Measurements from ENCODE around the gene SULT1E1. TPM values are rescaled to one million over a fixed set of nuclear protein-coding genes. Genes with fewer than 3 reads are reported as not detected.
A peak's percentile ranks its signal among the peaks of the same experiment; 100 is the strongest.

SULT1E1 gene
- 114 TPM for total RNA-seq

GRCh38 chr4:69860052-69860451, at the start of gene SULT1E1:
TSS of gene SULT1E1 (minus strand) at chr4:69860145. CDS start at chr4:69857644, 2,501 bp downstream.
- peak within 1 kb of the TSS in 1 of 2 donors; percentile 37 for H3K4me3 ChIP-seq
- H3K4me1 ChIP-seq: no peaks in the 10 kb centered on the region
- H3K9me3 ChIP-seq: no peaks in the 10 kb centered on the region
- no peak within 1 kb of the TSS for H3K27ac ChIP-seq
- no peak for TF ChIP-seq POLR2AphosphoS5 (IDR thresholded peaks at IDR 0.05; ENCODE audit: insufficient read depth in 1 of 2, low read depth in 1 of 2)
- TF ChIP-seq CTCF (IDR thresholded peaks at IDR 0.05): no peak
- no peak for TF ChIP-seq POLR2A (IDR thresholded peaks at IDR 0.05)
- no peaks in the 10 kb centered on the region for H3K27me3 ChIP-seq
- no peak for DNase-seq (ENCODE audit: extremely low spot score in 2 of 2)
- intact Hi-C loops (cut with DNase I): no loop called here
- no peaks in the 10 kb centered on the region for H3K36me3 ChIP-seq

GRCh38 chr4:69909195-69909594, 49.2 kb upstream of the SULT1E1 start:
- Histone ChIP-seq H3K36me3 (no peaks in the 10 kb centered on the region), H3K4me3 (no peak overlapping the region), H3K4me1 (no peaks in the 10 kb centered on the region), H3K27me3 (no peaks in the 10 kb centered on the region), H3K27ac (no peak overlapping the region), H3K9me3 (no peaks in the 10 kb centered on the region)
- intact Hi-C loops (cut with DNase I): no loop called here
- no peak for DNase-seq (ENCODE audit: extremely low spot score in 2 of 2)
- TF ChIP-seq CTCF (IDR thresholded peaks at IDR 0.05): no peak
- no peak for TF ChIP-seq POLR2A (IDR thresholded peaks at IDR 0.05)
- TF ChIP-seq POLR2AphosphoS5 (IDR thresholded peaks at IDR 0.05; ENCODE audit: insufficient read depth in 1 of 2, low read depth in 1 of 2): no peak

- Histone ChIP-seq H3K27ac (no peak overlapping the region), H3K36me3 (no peaks in the 10 kb centered on the region), H3K4me1 (no peaks in the 10 kb centered on the region), H3K4me3 (no peak overlapping the region), H3K9me3 (no peaks in the 10 kb centered on the region), H3K27me3 (no peaks in the 10 kb centered on the region)
- intact Hi-C loops (cut with DNase I): no loop called here
- TF ChIP-seq POLR2A (IDR thresholded peaks at IDR 0.05) (no peak), CTCF (IDR thresholded peaks at IDR 0.05) (no peak), POLR2AphosphoS5 (IDR thresholded peaks at IDR 0.05; ENCODE audit: insufficient read depth in 1 of 2, low read depth in 1 of 2) (no peak)
- DNase-seq (ENCODE audit: extremely low spot score in 2 of 2): no peak
Observed at GRCh38 chr4:69907151-69907550, 47.2 kb upstream of the SULT1E1 start.

- Histone ChIP-seq H3K4me1 (no peaks in the 10 kb centered on the region), H3K27me3 (no peaks in the 10 kb centered on the region), H3K27ac (no peak overlapping the region), H3K4me3 (no peak overlapping the region), H3K9me3 (no peaks in the 10 kb centered on the region), H3K36me3 (no peaks in the 10 kb centered on the region)
- intact Hi-C loops (cut with DNase I): no loop called here
- DNase-seq (ENCODE audit: extremely low spot score in 2 of 2): no peak
- TF ChIP-seq CTCF (IDR thresholded peaks at IDR 0.05): no peak
- TF ChIP-seq POLR2A (IDR thresholded peaks at IDR 0.05): no peak
- TF ChIP-seq POLR2AphosphoS5 (IDR thresholded peaks at IDR 0.05; ENCODE audit: insufficient read depth in 1 of 2, low read depth in 1 of 2): no peak
Observed at GRCh38 chr4:69896530-69897116, 36.7 kb upstream of the SULT1E1 start.

GRCh38 chr4:69894721-69895120, 34.8 kb upstream of the SULT1E1 start:
- Histone ChIP-seq H3K27me3 (no peaks in the 10 kb centered on the region), H3K27ac (no peak overlapping the region), H3K4me1 (no peaks in the 10 kb centered on the region), H3K36me3 (no peaks in the 10 kb centered on the region), H3K9me3 (no peaks in the 10 kb centered on the region), H3K4me3 (no peak overlapping the region)
- TF ChIP-seq POLR2AphosphoS5 (IDR thresholded peaks at IDR 0.05; ENCODE audit: insufficient read depth in 1 of 2, low read depth in 1 of 2): no peak
- TF ChIP-seq POLR2A (IDR thresholded peaks at IDR 0.05): no peak
- no peak for TF ChIP-seq CTCF (IDR thresholded peaks at IDR 0.05)
- intact Hi-C loops (cut with DNase I): no loop called here
- DNase-seq (ENCODE audit: extremely low spot score in 2 of 2): no peak

All from vagina (tissue), 2 donors.